Measurements from ENCODE around the gene PLEKHG4.

PLEKHG4 gene

DNA sequence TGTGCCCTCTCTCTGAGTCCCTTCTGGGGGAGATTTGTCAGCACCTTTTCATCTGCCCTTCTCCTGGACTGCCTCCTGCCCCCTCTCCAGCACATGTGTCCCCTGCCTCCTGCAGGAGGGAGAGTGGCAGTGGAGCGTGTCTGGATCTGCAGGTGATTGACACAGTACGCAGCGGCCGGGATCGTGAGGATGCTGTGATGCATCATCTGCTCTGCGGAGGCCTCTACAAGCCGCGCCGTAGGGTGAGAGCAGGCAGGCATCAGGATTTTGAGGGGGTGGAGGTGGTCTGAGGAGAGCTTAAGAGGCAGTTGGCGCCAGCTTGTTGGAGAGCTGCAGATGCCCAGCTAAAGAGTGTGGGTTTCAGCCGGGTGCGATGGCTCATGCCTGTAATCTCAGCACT lies 19.6 kb upstream of the PLEKHG4 start:
- peak in 1 of 58 donors; percentile 5 for DNase-seq

DNA sequence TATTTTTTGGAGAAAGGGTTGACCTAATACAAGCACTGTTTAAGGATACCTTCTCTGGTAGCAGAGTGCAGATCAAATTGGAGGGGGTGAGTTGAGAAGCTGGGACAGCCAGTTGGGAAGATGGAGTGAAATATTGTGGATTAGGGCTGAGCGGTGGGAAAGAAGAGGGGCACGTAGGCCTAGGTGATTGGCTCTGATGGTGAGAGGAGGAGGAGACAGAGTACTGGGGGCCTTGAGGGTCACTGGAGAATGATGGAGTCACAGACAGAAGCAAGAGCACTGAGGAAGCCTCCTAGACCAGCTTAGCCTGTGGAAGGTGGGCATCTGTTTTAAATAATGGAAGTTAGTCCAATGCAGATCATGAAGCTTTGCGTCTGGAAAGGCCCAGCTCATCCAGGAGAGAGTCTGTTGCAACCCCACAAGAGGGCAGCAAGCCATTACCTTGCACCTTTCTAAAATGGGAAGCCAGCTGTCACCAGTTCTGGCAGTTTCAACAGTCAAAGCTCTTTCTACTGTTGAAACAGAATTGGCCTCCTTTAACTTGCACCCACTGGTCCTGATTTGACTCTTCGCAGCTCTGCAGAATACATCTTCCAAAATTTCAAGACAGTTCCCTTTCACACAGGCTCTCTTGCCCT lies 18.8 kb upstream of the PLEKHG4 start:
- peak in 5 of 58 donors; percentile 7 to 33 (median 19) for DNase-seq

DNA sequence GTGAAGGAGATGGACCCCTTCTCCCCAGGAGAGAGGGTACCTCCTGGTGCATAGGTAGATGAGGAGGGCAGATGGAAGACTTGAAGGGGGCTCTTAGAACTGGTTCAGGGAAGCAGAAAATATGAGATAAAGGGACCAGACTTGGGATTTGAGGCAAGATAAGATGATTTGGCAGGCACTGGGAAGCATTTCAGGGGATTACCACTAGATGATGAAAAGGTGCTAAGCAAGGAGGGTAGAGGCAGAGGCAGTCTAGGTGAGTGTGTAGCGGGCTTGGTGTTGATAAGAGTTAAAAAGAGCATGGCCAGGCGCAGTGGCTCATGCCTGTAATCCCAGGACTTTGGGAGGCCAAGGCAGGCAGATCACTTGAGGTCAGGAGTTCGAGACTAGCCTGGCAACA lies 16.1 kb upstream of the PLEKHG4 start:
- no peak for DNase-seq

DNA sequence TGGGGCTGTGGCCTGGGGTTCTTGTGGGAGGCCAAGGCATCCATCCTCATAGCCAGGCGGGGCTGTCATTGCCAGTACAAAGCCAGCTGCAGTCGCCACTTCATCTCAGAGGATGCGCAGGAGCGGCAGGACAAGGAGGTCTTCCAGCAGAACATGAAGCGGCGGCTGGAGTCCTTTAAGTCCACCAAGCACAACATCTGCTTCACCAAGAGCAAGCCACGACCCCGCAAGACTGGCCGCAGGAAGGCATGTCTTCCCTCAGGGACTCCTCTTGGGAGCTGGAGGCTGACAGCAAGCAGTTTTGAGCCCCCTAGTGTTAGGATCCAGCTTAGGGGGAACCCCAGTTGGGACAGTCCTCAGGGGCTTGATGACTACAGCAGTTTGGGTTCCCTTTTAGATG lies 15.1 kb upstream of the PLEKHG4 start:
- no peak for DNase-seq

DNA sequence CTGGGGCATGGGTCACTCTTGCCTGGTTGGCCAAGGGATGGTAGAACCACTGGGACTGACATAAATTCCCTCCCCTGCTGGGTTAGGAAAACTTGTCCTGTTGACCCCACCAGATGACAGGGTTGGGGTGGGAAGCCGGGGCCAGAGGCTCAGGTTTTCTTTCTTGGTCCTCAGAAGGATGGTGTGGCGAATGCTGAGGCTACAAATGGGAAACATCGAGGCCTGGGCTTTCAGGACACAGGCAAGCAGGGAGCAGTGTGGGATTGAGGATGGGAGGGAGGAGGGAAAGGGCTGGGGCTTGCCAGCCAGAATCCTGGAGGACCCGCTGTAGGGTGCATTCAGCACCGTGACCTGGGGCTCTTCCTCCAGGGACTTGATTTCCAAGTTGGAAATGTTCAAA lies 14.5 kb upstream of the PLEKHG4 start:
- DNase-seq, result no peak

DNA sequence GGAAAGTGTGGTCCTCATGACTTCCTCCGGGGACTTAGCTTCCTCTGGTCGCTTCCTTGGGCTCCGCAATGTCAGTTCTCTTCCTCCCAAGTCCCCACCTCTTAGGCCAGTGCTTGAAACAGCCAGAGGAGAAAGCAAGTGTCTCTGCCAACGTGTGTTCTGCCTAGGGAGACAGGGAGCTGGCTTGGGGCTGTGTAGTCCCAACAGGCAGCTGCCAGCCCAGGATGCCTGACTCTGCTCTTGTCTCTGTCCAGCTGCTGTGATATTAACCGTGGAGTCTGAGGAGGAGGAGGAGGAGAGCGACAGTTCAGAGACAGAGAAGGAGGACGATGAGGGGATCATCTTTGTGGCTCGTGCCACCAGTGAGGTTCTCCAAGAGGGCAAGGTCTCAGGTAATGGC lies 13.5 kb upstream of the PLEKHG4 start:
- DNase-seq, result no peak

DNA sequence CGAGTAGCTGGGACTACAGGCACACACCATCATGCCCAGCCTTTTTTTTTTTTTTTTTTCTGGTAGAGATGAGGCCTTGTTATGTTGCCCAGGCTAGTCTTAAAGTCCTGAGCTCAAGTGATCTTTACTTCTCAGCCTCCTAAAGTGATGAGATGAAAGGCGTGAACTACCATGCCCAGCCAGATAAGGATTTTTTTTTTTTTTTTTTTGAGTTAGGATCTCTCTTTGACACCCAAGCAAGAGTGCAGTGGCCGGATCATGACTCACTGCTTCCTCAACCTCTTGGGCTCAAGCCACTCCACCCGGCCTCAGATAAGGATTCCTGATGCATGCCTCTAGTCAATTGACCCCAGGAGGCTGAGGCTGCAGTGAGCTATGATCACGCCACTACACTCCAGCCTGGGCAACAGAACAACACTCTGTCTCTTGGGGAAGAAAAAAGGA lies 11.2 kb upstream of the PLEKHG4 start:
- no peak for DNase-seq

DNA sequence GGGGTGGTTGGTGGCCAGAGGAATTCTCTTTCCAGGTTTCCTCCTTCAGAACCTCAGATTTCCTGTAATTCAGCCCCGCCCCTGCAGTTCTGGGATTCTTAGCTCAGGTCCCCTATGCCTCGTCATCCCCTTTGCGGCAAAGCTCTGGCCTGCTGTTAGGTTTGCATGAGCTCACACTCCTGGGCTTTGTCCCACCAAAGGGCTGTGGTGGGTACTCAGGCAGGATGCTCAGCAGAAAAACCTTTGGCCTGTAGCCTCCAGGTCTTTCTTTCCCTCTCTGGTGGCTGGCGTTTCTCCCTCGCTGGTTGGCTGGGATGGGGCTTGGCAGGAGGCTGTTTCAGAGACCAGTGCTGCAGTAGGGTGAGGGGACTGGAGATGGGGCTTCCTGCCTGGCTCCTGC lies 9.6 kb upstream of the PLEKHG4 start:
- no peak for DNase-seq

DNA sequence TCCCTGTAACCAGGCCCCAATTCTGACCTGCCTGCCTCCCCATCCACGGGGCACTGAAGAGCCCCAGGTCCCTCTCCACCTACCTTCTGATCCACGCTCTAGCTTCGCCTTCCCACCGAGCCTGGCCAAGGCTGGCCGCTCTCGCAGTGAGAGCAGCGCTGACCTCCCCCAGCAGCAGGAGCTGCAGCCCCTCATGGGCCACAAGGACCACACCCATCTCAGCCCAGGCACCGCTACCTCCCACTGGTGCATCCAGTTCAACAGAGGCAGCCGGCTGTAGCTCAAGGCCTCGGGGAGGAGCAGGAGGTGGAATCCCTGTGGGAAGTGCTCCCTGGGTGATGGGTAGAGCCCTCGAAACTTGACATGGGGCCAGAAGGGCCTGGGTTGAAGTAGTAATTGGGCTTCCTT lies 8.4 kb upstream of the PLEKHG4 start:
- no peak for DNase-seq

DNA sequence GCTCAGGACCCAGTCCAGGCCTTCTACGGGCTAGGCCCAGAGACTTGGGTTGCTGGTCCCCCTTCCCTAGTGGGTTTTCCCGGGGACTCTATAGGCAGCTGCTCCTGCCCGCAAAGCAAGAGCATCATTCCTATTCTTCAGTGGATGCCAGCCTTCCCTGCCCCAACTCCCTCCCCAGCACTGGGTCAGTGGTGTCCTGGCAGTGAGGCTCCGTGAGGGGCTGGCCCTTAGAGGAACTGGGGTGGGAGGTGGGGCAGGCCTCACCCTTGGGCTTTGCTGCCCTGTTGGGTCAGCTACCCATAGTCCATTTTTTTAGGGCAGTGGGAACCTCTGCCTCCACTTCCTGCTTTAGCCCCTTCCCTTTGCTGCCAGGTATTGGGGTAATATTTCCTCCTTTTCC lies 7.9 kb upstream of the PLEKHG4 start:
- no peak for DNase-seq

DNA sequence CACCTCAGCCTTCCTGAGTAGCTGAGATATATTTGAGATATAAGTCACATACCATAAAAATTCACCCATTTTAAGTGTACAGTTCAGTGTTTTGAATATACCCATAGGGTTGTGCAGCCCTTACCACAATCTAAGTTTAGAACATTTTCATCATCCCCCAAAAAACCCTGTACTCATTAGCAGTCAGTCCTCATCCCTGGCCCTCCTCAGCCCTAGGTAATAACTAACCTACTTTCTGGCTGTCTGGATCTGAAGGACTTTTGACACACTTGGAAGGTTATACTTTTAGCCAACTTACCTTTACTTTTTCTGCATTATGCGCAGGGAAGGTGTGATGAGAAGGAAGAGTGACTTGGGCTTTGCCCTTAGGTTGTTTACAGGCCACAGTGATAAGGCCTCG lies 4.0 kb upstream of the PLEKHG4 start:
- no peak for DNase-seq

DNA sequence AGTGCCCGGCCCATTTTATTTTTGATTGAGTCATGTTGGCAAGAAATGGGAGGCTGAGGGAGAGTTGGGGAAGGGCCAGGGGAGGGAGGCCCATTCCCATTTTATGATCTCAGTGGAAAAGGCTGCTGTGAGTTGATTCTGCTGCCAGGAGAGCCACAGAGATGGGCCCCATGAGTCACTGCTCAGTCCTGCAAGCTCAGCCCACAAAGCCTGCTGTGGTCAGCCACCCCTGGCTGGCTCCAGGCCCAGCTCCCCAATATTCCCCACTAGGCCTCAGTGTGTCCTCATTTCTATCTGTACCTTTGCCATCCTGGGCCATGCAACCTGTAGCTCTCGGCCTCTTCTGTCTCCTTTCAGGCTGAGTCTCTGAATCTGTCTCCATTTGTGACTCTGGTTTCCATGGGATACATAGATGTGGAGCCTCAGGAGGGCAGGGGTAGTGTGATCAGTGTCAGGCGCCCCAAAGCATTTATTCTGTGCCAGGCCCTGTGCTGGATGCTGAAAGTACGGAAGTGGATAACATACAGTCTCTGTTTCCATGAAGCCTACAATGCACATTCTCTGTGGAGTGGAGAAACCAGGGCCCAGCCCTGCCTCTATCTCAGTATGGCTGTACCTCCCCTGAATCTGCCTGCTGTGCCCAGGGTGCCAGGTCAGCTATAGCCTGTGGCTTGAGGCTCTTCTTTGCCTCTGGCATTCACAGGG lies 1.9 kb upstream of the PLEKHG4 start:
- DNase-seq, result peak in 1 of 58 donors; percentile 10

DNA sequence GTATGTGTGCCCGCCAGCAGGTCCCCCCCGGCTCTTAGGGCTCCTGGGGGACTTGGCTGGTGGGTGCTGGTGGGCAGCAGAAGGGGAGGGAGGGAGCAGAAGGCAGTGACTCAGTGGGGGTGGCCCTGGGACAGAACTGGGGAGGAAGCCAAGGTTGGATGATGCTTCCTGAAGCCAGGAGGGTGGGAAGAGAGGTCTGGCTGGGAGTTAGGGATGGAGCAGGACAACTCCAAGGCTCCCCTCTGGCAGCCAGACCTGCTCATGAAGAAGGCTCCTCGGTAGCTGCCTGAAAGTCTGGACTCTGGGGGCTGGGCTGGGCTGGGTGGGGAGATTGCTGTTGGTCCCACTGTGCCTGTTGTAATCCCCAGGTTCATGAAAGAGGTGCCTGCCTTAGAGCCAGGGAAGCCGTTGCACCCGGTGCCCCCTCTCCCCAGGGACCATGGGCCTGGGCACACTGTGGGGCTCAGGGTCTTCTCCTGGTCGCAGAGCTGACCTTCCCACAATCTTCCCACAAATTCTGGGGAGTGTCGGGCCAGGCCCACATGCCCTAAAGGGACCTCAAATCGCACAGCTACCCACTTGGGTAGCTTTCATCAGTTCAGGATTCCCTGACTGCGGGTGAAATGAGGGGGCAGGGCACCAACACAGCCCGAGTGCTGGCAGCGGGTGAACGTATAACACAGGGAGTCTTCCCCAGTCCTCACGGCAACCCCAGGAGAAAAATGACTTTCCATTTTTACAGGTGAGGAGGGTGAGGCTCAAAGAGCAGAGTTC lies 1.1 kb upstream of the PLEKHG4 start:
- DNase-seq, result no peak

DNA sequence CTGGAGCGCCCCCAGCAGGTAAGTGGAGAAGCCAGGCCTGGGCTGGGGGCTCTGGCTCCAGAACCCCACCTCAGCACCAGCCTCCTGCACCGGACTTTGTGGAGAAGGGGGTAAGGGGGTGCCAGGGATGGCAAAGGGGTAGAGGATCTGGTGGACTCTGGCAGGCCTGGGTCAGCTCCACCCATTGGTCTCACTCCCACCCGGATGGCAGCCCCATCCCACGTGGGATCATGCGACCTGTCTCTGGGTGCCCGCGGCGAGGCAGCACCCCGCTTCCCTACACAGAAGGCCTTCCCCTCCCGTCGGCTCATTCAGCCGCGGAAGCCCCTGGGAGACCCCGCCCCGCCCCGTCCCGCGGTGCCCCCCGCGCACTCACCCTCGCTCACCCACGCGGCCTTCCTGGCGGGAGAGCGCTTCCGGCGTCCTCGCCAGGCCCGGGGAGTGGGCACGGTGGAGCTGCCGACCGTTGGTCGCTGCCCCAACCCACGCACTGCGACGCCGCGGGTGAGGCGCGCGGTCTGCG lies 498 bp upstream of the PLEKHG4 start:
- DNase-seq, result peak in 1 of 58 donors; percentile 41

DNA sequence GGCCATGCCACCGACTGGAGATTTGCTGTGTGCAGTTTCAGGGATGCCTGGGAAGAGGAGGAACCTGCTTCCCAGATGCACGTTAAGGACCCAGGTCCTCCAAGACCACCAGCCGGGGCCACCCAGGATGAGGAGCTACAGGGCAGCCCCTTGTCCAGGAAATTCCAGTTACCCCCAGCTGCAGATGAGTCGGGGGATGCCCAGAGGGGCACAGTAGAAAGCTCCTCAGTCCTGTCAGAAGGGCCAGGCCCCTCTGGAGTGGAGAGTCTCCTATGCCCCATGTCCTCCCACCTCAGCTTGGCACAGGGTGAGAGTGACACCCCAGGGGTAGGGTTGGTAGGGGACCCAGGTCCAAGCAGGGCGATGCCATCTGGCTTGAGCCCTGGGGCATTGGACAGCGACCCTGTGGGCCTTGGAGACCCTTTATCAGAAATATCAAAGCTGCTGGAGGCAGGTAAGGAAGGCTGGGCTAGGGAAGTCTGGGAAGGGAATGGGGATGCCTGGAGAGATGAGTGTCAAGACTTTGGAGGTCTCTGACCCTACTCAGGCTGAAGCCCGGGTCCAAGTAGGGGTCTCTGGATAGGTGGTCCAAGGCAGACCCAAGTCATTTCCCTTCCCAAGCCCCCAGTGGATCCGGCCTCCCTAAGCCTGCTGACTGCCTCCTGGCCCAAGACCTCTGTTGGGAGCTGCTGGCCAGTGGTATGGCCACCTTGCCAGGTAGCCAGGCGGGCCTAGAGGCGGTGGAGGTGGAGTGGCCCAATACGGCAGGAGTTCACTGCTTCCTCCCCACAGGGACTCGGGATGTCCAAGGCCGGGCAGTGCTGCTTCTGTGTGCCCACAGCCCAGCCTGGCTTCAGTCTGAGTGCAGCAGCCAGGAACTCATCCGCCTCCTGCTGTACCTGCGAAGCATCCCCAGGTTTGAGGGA lies 1.0 kb downstream of the PLEKHG4 start:
- no peak for DNase-seq

DNA sequence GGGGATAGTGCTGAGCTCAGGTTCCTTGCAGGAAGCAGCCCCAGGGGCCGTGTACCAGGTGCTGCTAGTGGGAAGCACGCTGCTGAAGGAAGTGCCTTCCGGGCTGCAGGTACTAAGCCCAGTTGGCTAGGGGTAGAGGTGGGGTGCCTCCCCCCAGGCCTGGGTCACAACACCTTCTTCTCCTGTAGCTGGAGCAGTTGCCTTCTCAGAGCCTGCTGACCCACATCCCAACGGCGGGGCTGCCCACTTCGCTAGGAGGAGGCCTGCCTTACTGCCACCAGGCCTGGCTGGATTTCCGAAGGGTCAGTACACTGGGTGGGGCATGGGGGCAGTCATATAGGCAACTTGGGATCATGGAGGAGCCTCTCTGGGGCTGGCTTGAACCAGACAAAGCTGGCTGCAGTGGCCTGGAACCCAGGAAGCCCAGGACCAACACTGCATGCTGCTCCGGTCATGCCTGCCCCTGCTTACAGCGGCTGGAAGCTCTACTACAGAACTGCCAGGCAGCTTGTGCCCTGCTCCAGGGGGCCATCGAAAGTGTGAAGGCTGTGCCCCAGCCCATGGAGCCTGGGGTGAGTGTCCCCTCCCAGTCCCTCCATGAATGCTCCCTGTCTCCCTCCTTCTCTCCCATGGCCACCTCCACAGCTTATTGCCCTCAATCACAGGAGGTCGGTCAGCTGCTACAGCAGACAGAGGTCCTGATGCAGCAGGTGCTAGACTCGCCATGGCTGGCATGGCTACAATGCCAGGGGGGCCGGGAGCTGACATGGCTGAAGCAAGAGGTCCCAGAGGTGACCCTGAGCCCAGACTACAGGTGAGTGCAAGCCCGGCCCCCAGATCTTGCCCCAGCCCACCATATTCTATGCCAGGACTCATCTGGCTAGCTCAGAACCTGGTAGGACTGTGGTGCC lies 2.5 kb downstream of the PLEKHG4 start:
- DNase-seq, result no peak

DNA sequence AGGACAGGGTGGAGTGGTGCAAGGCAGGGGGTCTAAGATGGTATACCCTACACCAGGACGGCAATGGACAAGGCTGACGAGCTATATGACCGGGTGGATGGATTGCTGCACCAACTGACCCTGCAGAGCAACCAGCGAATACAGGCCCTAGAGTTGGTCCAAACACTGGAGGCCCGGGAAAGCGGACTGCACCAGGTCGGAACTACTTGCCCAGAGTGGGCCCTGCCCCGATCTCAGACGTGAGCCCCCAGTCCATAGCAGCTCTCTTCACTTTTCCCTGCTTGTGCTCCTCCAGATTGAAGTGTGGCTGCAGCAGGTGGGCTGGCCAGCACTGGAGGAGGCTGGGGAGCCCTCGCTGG lies 3.1 kb downstream of the PLEKHG4 start:
- DNase-seq, result no peak

DNA sequence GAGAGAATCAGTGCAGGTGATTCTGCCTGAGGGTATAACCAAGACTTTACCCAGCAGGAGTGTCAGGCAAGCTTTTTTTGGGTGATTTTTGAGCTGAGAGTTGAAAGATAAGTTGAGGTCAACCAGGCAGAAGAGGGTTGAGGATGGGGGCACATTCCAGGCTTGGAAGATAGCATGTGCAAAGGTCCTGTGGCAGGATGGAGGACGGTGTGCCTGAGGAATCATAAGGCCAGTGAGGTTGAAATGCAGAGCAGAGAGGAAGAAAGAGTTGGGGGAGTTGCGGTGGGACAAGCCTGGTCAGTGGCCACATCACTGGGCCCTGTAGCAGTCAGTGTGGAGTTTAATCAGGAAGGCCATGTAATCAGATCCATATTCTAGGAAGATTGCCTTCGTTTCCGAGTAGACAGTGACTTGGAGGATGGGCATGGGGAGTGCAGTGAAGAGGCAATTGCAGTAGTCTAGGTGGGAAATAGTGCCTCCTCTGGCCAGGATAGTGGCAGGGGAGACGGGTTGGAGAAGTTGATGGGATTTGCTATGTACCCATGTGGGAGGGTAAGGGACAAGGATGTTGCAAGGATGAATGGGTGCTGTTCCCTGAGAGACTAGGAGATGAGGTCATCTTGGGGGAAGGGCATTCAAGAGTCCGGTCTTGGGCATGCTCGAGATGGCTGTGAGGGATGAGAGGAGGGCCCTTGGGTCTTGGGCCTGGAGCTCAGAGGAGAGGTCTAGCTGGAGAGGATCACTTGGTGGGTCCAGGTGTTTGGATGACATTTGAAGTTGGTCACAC lies 3.9 kb downstream of the PLEKHG4 start:
- no peak for DNase-seq
